Activated naive CD8-positive, alpha-beta T cell treated with anti-CD3 and anti-CD28 coated beads for 36 hours (primary cell): ENCODE data around the gene SNAPIN. TPM values are rescaled to one million over a fixed set of nuclear protein-coding genes. Genes with fewer than 3 reads are reported as not detected.

Source experiments
- DNase-seq: peaks from one replicate; pipeline ENCODE4 v3.0.0; 2021
- H3K27ac Mint-ChIP-seq: one replicate; pipeline ENCODE4 v1.8.0; 2022; ENCODE audit warnings: mild to moderate bottlenecking, moderate library complexity, mixed read lengths
- H3K27me3 Mint-ChIP-seq: one replicate; pipeline ENCODE4 v1.8.0; 2022; ENCODE audit warnings: mild to moderate bottlenecking, mixed read lengths
- H3K36me3 Mint-ChIP-seq: one replicate; pipeline ENCODE4 v1.8.0; 2021; ENCODE audit warnings: mild to moderate bottlenecking, mixed read lengths
- H3K4me1 Mint-ChIP-seq: one replicate; pipeline ENCODE4 v1.8.0; 2021; ENCODE audit warnings: mixed read lengths
- H3K4me3 Mint-ChIP-seq: one replicate; pipeline ENCODE4 v1.8.0; 2022; ENCODE audit warnings: mild to moderate bottlenecking, moderate library complexity, mixed read lengths
- H3K9me3 Mint-ChIP-seq: one replicate; pipeline ENCODE4 v1.8.0; 2022; ENCODE audit warnings: mixed read lengths
- total RNA-seq, 2 experiments: library from RNA; stranded (reverse); gene quantifications; one replicate each; pipeline ENCODE4 v1.2.3, GENCODE V29; 2021

The SNAPIN gene
- total RNA-seq, 2 experiments from 2014 or later, result 32.9 to 34.7 TPM

GRCh38 chr1:153616917-153617311 lies 41.6 kb upstream of the SNAPIN start:
- Mint-ChIP-seq H3K27me3 (no peaks in the 10 kb centered on the region), H3K4me1 (peaks cover 2% of the 10 kb centered on the region), H3K27ac (no peak overlapping the region), H3K9me3 (no peaks in the 10 kb centered on the region), H3K4me3 (peak overlapping the region; percentile 2), H3K36me3 (no peaks in the 10 kb centered on the region)
- no peak for DNase-seq

- Mint-ChIP-seq H3K27me3 (no peaks in the 10 kb centered on the region), H3K36me3 (no peaks in the 10 kb centered on the region), H3K9me3 (no peaks in the 10 kb centered on the region), H3K4me1 (peaks cover 2% of the 10 kb centered on the region), H3K4me3 (no peak overlapping the region), H3K27ac (no peak overlapping the region)
- DNase-seq, result no peak
These were observed 40.8 kb upstream of the SNAPIN start for GRCh38 chr1:153617663-153618062.

GRCh38 chr1:153619171-153619570 lies 39.3 kb upstream of the SNAPIN start:
- H3K27ac Mint-ChIP-seq, result no peak overlapping the region
- DNase-seq, result no peak
- peaks cover 2% of the 10 kb centered on the region for H3K4me1 Mint-ChIP-seq
- H3K36me3 Mint-ChIP-seq, result no peaks in the 10 kb centered on the region
- H3K27me3 Mint-ChIP-seq, result no peaks in the 10 kb centered on the region
- H3K9me3 Mint-ChIP-seq, result no peaks in the 10 kb centered on the region
- no peak overlapping the region for H3K4me3 Mint-ChIP-seq

GRCh38 chr1:153623101-153623500 lies 35.4 kb upstream of the SNAPIN start:
- H3K27ac Mint-ChIP-seq, result no peak overlapping the region
- no peaks in the 10 kb centered on the region for H3K4me1 Mint-ChIP-seq
- H3K27me3 Mint-ChIP-seq, result peaks cover 5% of the 10 kb centered on the region
- no peaks in the 10 kb centered on the region for H3K9me3 Mint-ChIP-seq
- H3K4me3 Mint-ChIP-seq, result no peak overlapping the region
- no peaks in the 10 kb centered on the region for H3K36me3 Mint-ChIP-seq
- DNase-seq, result no peak

- Mint-ChIP-seq H3K4me1 (no peaks in the 10 kb centered on the region), H3K36me3 (no peaks in the 10 kb centered on the region), H3K27ac (no peak overlapping the region), H3K27me3 (peaks cover 5% of the 10 kb centered on the region), H3K9me3 (no peaks in the 10 kb centered on the region), H3K4me3 (no peak overlapping the region)
- no peak for DNase-seq
These were observed 33.4 kb upstream of the SNAPIN start for GRCh38 chr1:153624965-153625611.

GRCh38 chr1:153626477-153626903 lies 32.0 kb upstream of the SNAPIN start:
- H3K36me3 Mint-ChIP-seq, result no peaks in the 10 kb centered on the region
- H3K9me3 Mint-ChIP-seq, result no peaks in the 10 kb centered on the region
- peak overlapping the region; percentile 46 for H3K27ac Mint-ChIP-seq
- no peak overlapping the region for H3K4me3 Mint-ChIP-seq
- peaks cover 5% of the 10 kb centered on the region for H3K27me3 Mint-ChIP-seq
- H3K4me1 Mint-ChIP-seq, result peaks cover 2% of the 10 kb centered on the region
- DNase-seq, result no peak

- Mint-ChIP-seq H3K4me1 (peaks cover 5% of the 10 kb centered on the region), H3K36me3 (no peaks in the 10 kb centered on the region), H3K27ac (peak within 1 kb of the TSS; percentile 46), H3K9me3 (no peaks in the 10 kb centered on the region), H3K4me3 (no peak within 1 kb of the TSS), H3K27me3 (peaks cover 5% of the 10 kb centered on the region)
- no peak for DNase-seq
These were observed 31.4 kb upstream of the SNAPIN start, which contains the start of gene S100A13 for GRCh38 chr1:153626904-153627714. Gene S100A13 (minus strand): TSS chr1:153627505. CDS start chr1:153626472, 1,033 bp downstream.

GRCh38 chr1:153627715-153628626 lies 30.5 kb upstream of the SNAPIN start, which contains the start of gene S100A1:
Gene S100A1 (plus strand): TSS chr1:153628434. CDS start chr1:153630522, 2,088 bp downstream.
- Mint-ChIP-seq H3K36me3 (peaks cover 3% of the 10 kb centered on the region), H3K27ac (no peak within 1 kb of the TSS), H3K4me3 (no peak within 1 kb of the TSS), H3K9me3 (no peaks in the 10 kb centered on the region), H3K27me3 (peaks cover 5% of the 10 kb centered on the region), H3K4me1 (peaks cover 5% of the 10 kb centered on the region)
- no peak for DNase-seq

GRCh38 chr1:153628638-153629342 lies 29.7 kb upstream of the SNAPIN start:
- peaks cover 10% of the 10 kb centered on the region for H3K4me1 Mint-ChIP-seq
- H3K27ac Mint-ChIP-seq, result no peak overlapping the region
- DNase-seq, result no peak
- peaks cover 5% of the 10 kb centered on the region for H3K27me3 Mint-ChIP-seq
- no peaks in the 10 kb centered on the region for H3K9me3 Mint-ChIP-seq
- H3K36me3 Mint-ChIP-seq, result peaks cover 6% of the 10 kb centered on the region
- H3K4me3 Mint-ChIP-seq, result no peak overlapping the region

- peaks cover 5% of the 10 kb centered on the region for H3K27me3 Mint-ChIP-seq
- no peaks in the 10 kb centered on the region for H3K9me3 Mint-ChIP-seq
- no peak for DNase-seq
- no peak overlapping the region for H3K27ac Mint-ChIP-seq
- no peak overlapping the region for H3K4me3 Mint-ChIP-seq
- peaks cover 10% of the 10 kb centered on the region for H3K36me3 Mint-ChIP-seq
- H3K4me1 Mint-ChIP-seq, result peaks cover 10% of the 10 kb centered on the region
These were observed 29.2 kb upstream of the SNAPIN start for GRCh38 chr1:153629343-153629665.

GRCh38 chr1:153629971-153630370 lies 28.5 kb upstream of the SNAPIN start:
- no peak overlapping the region for H3K27ac Mint-ChIP-seq
- H3K4me1 Mint-ChIP-seq, result peaks cover 10% of the 10 kb centered on the region
- peaks cover 14% of the 10 kb centered on the region for H3K36me3 Mint-ChIP-seq
- H3K27me3 Mint-ChIP-seq, result peaks cover 5% of the 10 kb centered on the region
- no peak overlapping the region for H3K4me3 Mint-ChIP-seq
- no peaks in the 10 kb centered on the region for H3K9me3 Mint-ChIP-seq
- no peak for DNase-seq

- Mint-ChIP-seq H3K36me3 (peaks cover 16% of the 10 kb centered on the region), H3K27ac (no peak overlapping the region), H3K4me1 (peaks cover 10% of the 10 kb centered on the region), H3K9me3 (no peaks in the 10 kb centered on the region), H3K27me3 (peaks cover 5% of the 10 kb centered on the region), H3K4me3 (no peak overlapping the region)
- DNase-seq, result no peak
These were observed 28.1 kb upstream of the SNAPIN start for GRCh38 chr1:153630384-153630783.

GRCh38 chr1:153631047-153632022 lies 27.2 kb upstream of the SNAPIN start:
- Mint-ChIP-seq H3K9me3 (no peaks in the 10 kb centered on the region), H3K27me3 (peaks cover 5% of the 10 kb centered on the region), H3K27ac (peak overlapping the region; percentile 54), H3K4me1 (peaks cover 13% of the 10 kb centered on the region), H3K36me3 (peaks cover 24% of the 10 kb centered on the region), H3K4me3 (no peak overlapping the region)
- no peak for DNase-seq
